SU-DHL-6 (cell line): ENCODE data around the gene FMNL3.
A peak's percentile ranks its signal among the peaks of the same experiment; 100 is the strongest.

Source experiments
- H2AFZ ChIP-seq: fragments of 200-600 bp; sonication (generic); 2 replicates; pipeline ENCODE4 v1.6.1; 2014; ENCODE audit warnings: low read depth, mild to moderate bottlenecking, moderate library complexity, mixed read lengths, antibody characterized with exemption, low read length; ENCODE audit not compliant: severe bottlenecking
- H3F3A ChIP-seq: fragments of 200-600 bp; shearing (Covaris generic); 2 replicates; pipeline ENCODE4 v1.6.0; 2016; ENCODE audit warnings: antibody characterized with exemption, mild to moderate bottlenecking; ENCODE audit not compliant: insufficient read depth
- H3K27ac ChIP-seq: fragments of 200-600 bp; sonication (generic); 2 replicates; pipeline ENCODE4 v1.5.1; 2016; ENCODE audit warnings: low read depth, mild to moderate bottlenecking, low read length, moderate library complexity, mixed read lengths
- H3K27me3 ChIP-seq: fragments of 200-600 bp; sonication (generic), shearing (Covaris generic); 2 replicates; pipeline ENCODE4 v1.6.0; 2014; ENCODE audit warnings: mild to moderate bottlenecking, low read length
- H3K36me3 ChIP-seq: fragments of 200-600 bp; sonication (generic); 2 replicates; pipeline ENCODE4 v1.6.1; 2014; ENCODE audit warnings: mild to moderate bottlenecking, low read length, mixed read lengths
- H3K4me2 ChIP-seq: fragments of 300-600, 200-600 bp; shearing (Covaris generic), sonication (generic); 2 replicates; pipeline ENCODE4 v1.6.0; 2014; ENCODE audit warnings: low read length, low read depth, mild to moderate bottlenecking; ENCODE audit not compliant: poor library complexity, severe bottlenecking
- H3K4me3 ChIP-seq: fragments of 200-600 bp; sonication (generic); 2 replicates; pipeline ENCODE4 v1.5.1; 2014; ENCODE audit warnings: antibody characterized with exemption, low read length, mild to moderate bottlenecking, mixed read lengths; ENCODE audit not compliant: insufficient read depth, poor library complexity, severe bottlenecking
- H3K79me2 ChIP-seq: fragments of 200-600 bp; sonication (generic); 2 replicates; pipeline ENCODE4 v1.6.1; 2014; ENCODE audit warnings: mild to moderate bottlenecking, low read length, moderate library complexity; ENCODE audit not compliant: insufficient read depth
- H3K9ac ChIP-seq: fragments of 200-600 bp; sonication (generic); 2 replicates; pipeline ENCODE4 v1.7.0; 2014; ENCODE audit warnings: mild to moderate bottlenecking, low read length
- H3K9me2 ChIP-seq: fragments of 200-600 bp; sonication (generic); replicated peaks from 2 replicates; pipeline ENCODE4 v1.6.1; 2014; ENCODE audit warnings: low read length; ENCODE audit not compliant: insufficient read depth
- H3K9me3 ChIP-seq: fragments of 200-600 bp; sonication (generic); 2 replicates; pipeline ENCODE4 v1.6.1; 2014; ENCODE audit warnings: low read length, mixed read lengths; ENCODE audit not compliant: insufficient read depth
- H4K20me1 ChIP-seq: fragments of 200-600 bp; sonication (generic); 2 replicates; pipeline ENCODE4 v1.6.1; 2014; ENCODE audit warnings: low read depth, mild to moderate bottlenecking, antibody characterized with exemption, low read length, moderate library complexity, mixed read lengths
- CTCF ChIP-seq: fragments of 200-600 bp; sonication (generic); IDR thresholded peaks from one replicate; pipeline ENCODE4 v1.5.1; 2017; ENCODE audit warnings: antibody characterized with exemption, mild to moderate bottlenecking, low read length, moderate library complexity; ENCODE audit not compliant: insufficient read depth, poor library complexity, severe bottlenecking
- EZH2phosphoT487 ChIP-seq: fragments of 200-600 bp; sonication (generic), shearing (Covaris generic); conservative IDR thresholded peaks from 2 replicates; pipeline ENCODE4 v1.6.1; 2018; ENCODE audit warnings: mild to moderate bottlenecking, antibody characterized with exemption, low read length, moderate library complexity, mixed read lengths

The FMNL3 gene

GRCh38 chr12:49708851-49709250 is 1.6 kb upstream of the FMNL3 start:
- H3K27ac ChIP-seq, result no peak overlapping the region
- H2AFZ ChIP-seq, result no peak overlapping the region
- no peak overlapping the region for H3K9ac ChIP-seq
- H3K9me3 ChIP-seq, result no peaks in the 10 kb centered on the region
- no peaks in the 10 kb centered on the region for H3K27me3 ChIP-seq
- no peaks in the 10 kb centered on the region for H3F3A ChIP-seq
- no peak overlapping the region for H3K4me2 ChIP-seq
- peaks cover 3% of the 10 kb centered on the region; the same call in 1 of the 2 replicates for H4K20me1 ChIP-seq
- H3K36me3 ChIP-seq, result no peaks in the 10 kb centered on the region
- TF ChIP-seq CTCF, result no peak
- no peak for TF ChIP-seq EZH2phosphoT487
- H3K79me2 ChIP-seq, result peaks cover 17% of the 10 kb centered on the region
- H3K4me3 ChIP-seq, result no peak overlapping the region
- no peaks in the 10 kb centered on the region for H3K9me2 ChIP-seq

GRCh38 chr12:49707812-49708147 is 575 bp upstream of the FMNL3 start:
- Histone ChIP-seq H3K27me3 (no peaks in the 10 kb centered on the region), H3K27ac (no peak overlapping the region), H4K20me1 (peaks cover 3% of the 10 kb centered on the region; the same call in 1 of the 2 replicates), H3F3A (no peaks in the 10 kb centered on the region), H3K9ac (no peak overlapping the region), H3K4me3 (no peak overlapping the region), H3K4me2 (peak overlapping the region; percentile 7), H2AFZ (peak overlapping the region; percentile 45), H3K36me3 (no peaks in the 10 kb centered on the region), H3K9me2 (no peaks in the 10 kb centered on the region), H3K9me3 (no peaks in the 10 kb centered on the region), H3K79me2 (peaks cover 25% of the 10 kb centered on the region)
- TF ChIP-seq CTCF (no peak), EZH2phosphoT487 (no peak)

GRCh38 chr12:49706351-49707127 is 666 bp downstream of the FMNL3 start:
- Histone ChIP-seq H3K9me3 (no peaks in the 10 kb centered on the region), H3K27me3 (no peaks in the 10 kb centered on the region), H2AFZ (peak overlapping the region; percentile 75), H3K9me2 (no peaks in the 10 kb centered on the region), H3K4me3 (peak overlapping the region; percentile 67), H3K79me2 (peaks cover 37% of the 10 kb centered on the region), H3K27ac (peak overlapping the region; percentile 57), H3K4me2 (peak overlapping the region; percentile 62), H3K36me3 (no peaks in the 10 kb centered on the region), H3K9ac (peak overlapping the region; percentile 85), H3F3A (0 out of 2 replicates have a peak, but pooled peaks cover 5% of the 10 kb centered on the region), H4K20me1 (peaks cover 3% of the 10 kb centered on the region; the same call in 1 of the 2 replicates)
- no peak for TF ChIP-seq EZH2phosphoT487
- no peak for TF ChIP-seq CTCF
